Erythroblast (primary cell): ENCODE data around the gene SAA4.
"Not testable (repeated sequence)": the region's sequence is repeated elsewhere in the genome, so short reads cannot be mapped to it uniquely, and the experiment has no call there.

Source experiments
- GATA1 ChIP-seq: IDR thresholded peaks from 2 replicates; pipeline ENCODE4 v1.6.1; 2011; ENCODE audit warnings: low read depth, mild to moderate bottlenecking, control low read depth, low read length, moderate library complexity
- POLR2A ChIP-seq: IDR thresholded peaks from 2 replicates; pipeline ENCODE4 v1.6.1; 2011; ENCODE audit warnings: mild to moderate bottlenecking, low read length

GRCh38 chr11:18269252-18269651 lies 32.6 kb upstream of the SAA4 start:
- TF ChIP-seq POLR2A, GATA1: not testable (repeated sequence)
